ENCODE results near the gene RNF166. TPM values are rescaled to one million over a fixed set of nuclear protein-coding genes. Genes with fewer than 3 reads are reported as not detected.
A peak's percentile ranks its signal among the peaks of the same experiment; 100 is the strongest.

The RNF166 gene
- total and polyA plus RNA-seq, 2 of the 13 experiments (the other 11 are each of a cell fraction or from before 2014, with no cell fraction given): 21.4 to 23.0 TPM

DNA sequence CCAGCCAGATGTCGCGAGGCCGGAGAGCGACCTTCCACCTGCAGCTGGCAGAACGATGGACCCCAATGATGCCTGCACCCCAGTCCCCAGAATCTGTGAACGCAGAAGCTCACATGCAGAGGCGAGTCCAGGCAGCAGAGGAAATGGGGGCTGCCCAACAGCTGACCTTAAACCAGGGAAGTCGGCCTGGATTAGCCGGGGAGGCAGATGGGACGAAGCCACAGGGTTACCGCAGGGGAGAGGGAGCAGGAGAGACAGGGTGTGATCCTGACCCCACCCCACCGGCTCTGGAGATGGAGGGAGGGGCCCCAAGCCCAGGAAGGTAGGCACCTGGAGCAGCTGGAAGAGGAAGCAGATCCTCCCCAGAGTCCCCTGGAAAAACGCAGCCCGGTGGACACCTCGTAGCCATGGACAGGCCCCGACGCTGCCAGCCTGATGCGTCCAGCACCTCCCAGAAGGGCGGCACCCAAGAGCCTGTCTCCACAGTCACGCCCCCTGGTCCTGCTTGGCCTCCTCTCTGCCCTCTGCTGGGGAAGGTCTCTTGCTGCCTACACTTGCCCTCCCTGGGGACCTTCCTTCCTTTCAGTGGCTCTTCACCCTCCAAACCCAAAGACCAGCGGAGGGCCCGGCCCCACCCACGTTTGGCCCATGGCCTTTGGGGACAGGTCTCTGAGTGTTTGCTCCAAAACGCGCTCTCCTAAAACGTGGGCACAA is 41.5 kb upstream of the RNF166 start (continued):
- TF ChIP-seq, protein P1, sequence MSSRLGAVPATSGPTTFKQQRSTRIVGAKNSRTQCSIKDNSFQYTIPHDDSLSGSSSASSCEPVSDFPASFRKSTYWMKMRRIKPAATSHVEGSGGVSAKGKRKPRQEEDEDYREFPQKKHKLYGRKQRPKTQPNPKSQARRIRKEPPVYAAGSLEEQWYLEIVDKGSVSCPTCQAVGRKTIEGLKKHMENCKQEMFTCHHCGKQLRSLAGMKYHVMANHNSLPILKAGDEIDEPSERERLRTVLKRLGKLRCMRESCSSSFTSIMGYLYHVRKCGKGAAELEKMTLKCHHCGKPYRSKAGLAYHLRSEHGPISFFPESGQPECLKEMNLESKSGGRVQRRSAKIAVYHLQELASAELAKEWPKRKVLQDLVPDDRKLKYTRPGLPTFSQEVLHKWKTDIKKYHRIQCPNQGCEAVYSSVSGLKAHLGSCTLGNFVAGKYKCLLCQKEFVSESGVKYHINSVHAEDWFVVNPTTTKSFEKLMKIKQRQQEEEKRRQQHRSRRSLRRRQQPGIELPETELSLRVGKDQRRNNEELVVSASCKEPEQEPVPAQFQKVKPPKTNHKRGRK (CRISPR knock-in tag; IDR thresholded peaks at IDR 0.05): no peak
- TF ChIP-seq, protein P2, sequence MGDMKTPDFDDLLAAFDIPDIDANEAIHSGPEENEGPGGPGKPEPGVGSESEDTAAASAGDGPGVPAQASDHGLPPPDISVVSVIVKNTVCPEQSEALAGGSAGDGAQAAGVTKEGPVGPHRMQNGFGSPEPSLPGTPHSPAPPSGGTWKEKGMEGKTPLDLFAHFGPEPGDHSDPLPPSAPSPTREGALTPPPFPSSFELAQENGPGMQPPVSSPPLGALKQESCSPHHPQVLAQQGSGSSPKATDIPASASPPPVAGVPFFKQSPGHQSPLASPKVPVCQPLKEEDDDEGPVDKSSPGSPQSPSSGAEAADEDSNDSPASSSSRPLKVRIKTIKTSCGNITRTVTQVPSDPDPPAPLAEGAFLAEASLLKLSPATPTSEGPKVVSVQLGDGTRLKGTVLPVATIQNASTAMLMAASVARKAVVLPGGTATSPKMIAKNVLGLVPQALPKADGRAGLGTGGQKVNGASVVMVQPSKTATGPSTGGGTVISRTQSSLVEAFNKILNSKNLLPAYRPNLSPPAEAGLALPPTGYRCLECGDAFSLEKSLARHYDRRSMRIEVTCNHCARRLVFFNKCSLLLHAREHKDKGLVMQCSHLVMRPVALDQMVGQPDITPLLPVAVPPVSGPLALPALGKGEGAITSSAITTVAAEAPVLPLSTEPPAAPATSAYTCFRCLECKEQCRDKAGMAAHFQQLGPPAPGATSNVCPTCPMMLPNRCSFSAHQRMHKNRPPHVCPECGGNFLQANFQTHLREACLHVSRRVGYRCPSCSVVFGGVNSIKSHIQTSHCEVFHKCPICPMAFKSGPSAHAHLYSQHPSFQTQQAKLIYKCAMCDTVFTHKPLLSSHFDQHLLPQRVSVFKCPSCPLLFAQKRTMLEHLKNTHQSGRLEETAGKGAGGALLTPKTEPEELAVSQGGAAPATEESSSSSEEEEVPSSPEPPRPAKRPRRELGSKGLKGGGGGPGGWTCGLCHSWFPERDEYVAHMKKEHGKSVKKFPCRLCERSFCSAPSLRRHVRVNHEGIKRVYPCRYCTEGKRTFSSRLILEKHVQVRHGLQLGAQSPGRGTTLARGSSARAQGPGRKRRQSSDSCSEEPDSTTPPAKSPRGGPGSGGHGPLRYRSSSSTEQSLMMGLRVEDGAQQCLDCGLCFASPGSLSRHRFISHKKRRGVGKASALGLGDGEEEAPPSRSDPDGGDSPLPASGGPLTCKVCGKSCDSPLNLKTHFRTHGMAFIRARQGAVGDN (CRISPR knock-in tag; IDR thresholded peaks at IDR 0.05): peak; percentile 35
- TF ChIP-seq, protein P3, sequence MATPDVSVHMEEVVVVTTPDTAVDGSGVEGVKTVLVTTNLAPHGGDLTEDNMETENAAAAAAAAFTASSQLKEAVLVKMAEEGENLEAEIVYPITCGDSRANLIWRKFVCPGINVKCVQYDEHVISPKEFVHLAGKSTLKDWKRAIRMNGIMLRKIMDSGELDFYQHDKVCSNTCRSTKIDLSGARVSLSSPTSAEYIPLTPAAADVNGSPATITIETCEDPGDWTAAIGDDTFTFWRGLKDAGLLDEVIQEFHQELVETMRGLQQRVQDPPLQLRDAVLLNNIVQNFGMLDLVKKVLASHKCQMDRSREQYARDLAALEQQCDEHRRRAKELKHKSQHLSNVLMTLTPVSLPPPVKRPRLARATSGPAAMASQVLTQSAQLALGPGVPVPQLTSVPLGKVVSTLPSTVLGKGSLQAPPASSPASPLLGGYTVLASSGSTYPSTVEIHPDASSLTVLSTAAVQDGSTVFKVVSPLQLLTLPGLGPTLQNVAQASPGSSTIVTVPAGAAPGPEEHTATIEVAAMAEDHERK (CRISPR knock-in tag; IDR thresholded peaks at IDR 0.05; ENCODE audit: low read depth): no peak
- peak; percentile 73 for TF ChIP-seq AGO2 (optimal IDR thresholded peaks at IDR 0.05; ENCODE audit: low read depth, low read length)
- no peak for TF ChIP-seq SP1 (IDR thresholded peaks at IDR 0.05)
- TF ChIP-seq SP1 (CRISPR knock-in tag; IDR thresholded peaks at IDR 0.05): peak; percentile 75
- TF ChIP-seq XRCC5 (optimal IDR thresholded peaks at IDR 0.05; ENCODE audit: low read length): peak; percentile 69
- TF ChIP-seq, protein P4, sequence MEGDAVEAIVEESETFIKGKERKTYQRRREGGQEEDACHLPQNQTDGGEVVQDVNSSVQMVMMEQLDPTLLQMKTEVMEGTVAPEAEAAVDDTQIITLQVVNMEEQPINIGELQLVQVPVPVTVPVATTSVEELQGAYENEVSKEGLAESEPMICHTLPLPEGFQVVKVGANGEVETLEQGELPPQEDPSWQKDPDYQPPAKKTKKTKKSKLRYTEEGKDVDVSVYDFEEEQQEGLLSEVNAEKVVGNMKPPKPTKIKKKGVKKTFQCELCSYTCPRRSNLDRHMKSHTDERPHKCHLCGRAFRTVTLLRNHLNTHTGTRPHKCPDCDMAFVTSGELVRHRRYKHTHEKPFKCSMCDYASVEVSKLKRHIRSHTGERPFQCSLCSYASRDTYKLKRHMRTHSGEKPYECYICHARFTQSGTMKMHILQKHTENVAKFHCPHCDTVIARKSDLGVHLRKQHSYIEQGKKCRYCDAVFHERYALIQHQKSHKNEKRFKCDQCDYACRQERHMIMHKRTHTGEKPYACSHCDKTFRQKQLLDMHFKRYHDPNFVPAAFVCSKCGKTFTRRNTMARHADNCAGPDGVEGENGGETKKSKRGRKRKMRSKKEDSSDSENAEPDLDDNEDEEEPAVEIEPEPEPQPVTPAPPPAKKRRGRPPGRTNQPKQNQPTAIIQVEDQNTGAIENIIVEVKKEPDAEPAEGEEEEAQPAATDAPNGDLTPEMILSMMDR (CRISPR knock-in tag; IDR thresholded peaks at IDR 0.05): peak; percentile 63
- no peak for TF ChIP-seq DR1 (CRISPR knock-in tag; IDR thresholded peaks at IDR 0.05)
